Panc1 (cell line): ENCODE measurements around the gene MGMT.

Experiments used
- CTCF ChIP-seq: fragments of 450-650 bp; IDR thresholded peaks from 2 replicates; pipeline ENCODE4 v1.5.1; 2017; ENCODE audit warnings: mild to moderate bottlenecking
- POLR2AphosphoS5 ChIP-seq: IDR thresholded peaks from 2 replicates; pipeline ENCODE4 v1.6.1; 2012; ENCODE audit warnings: mild to moderate bottlenecking, low read depth, low read length, moderate library complexity
- REST ChIP-seq, 2 experiments: IDR thresholded peaks; 2 replicates each; pipeline ENCODE4 v1.6.1; 2011 to 2012; ENCODE audit warnings: low read depth in 2 of 2, control low read depth in 1 of 2, low read length in 1 of 2, mild to moderate bottlenecking in 1 of 2, moderate library complexity in 1 of 2; ENCODE audit not compliant: insufficient read depth in 1 of 2
- TCF7L2 ChIP-seq: IDR thresholded peaks from 2 replicates; pipeline ENCODE4 v1.6.1; 2011; ENCODE audit warnings: mild to moderate bottlenecking, low read depth, low read length, inconsistent platforms

- TF ChIP-seq CTCF (no peak), POLR2AphosphoS5 (no peak), TCF7L2 (no peak), REST (IDR thresholded peaks at IDR 0.05; ENCODE audit: insufficient read depth in 1 of 2, low read depth in 2 of 2, low read length in 1 of 2) (no peak)
Observed at GRCh38 chr10:129718548-129719414, 251.7 kb downstream of the MGMT start.
